WTC11 (cell line): Measurements from ENCODE around the gene GLB1L3.

Source experiments
- CTCF ChIP-seq: fragments of 200-600 bp; IDR thresholded peaks from 2 replicates; pipeline ENCODE4 v1.8.0; 2022; ENCODE audit warnings: antibody characterized with exemption
- ESRRA ChIP-seq: sonication (generic); formaldehyde crosslinking; IDR thresholded peaks from 2 replicates; pipeline ENCODE4 v1.8.1; 2022; ENCODE audit warnings: mild to moderate bottlenecking, missing genetic modification reagents, borderline replicate concordance
- TEAD4 ChIP-seq: sonication (generic); formaldehyde crosslinking; IDR thresholded peaks from 2 replicates; pipeline ENCODE4 v1.8.0; 2022; ENCODE audit warnings: mild to moderate bottlenecking, missing genetic modification reagents
- ZNF416 ChIP-seq: fragments of 250-450 bp; sonication (Bioruptor Pico); IDR thresholded peaks from 2 replicates; pipeline ENCODE4 v1.9.0; 2021; ENCODE audit warnings: mild to moderate bottlenecking, inconsistent platforms
- TF ChIP-seq, protein P1 (sequence below): sonication (generic); formaldehyde crosslinking; IDR thresholded peaks from 2 replicates; pipeline ENCODE4 v1.8.1; 2022; ENCODE audit warnings: mild to moderate bottlenecking, missing genetic modification reagents, moderate library complexity, borderline replicate concordance
- TF ChIP-seq, protein P2 (sequence below): sonication (generic); formaldehyde crosslinking; conservative IDR thresholded peaks from 2 replicates; pipeline ENCODE4 v1.8.1; 2022; ENCODE audit warnings: mild to moderate bottlenecking, missing genetic modification reagents
- TF ChIP-seq, protein P3 (sequence below): sonication (generic); formaldehyde crosslinking; IDR thresholded peaks from 2 replicates; pipeline ENCODE4 v1.8.0; 2022; ENCODE audit warnings: mild to moderate bottlenecking, missing genetic modification reagents
- TF ChIP-seq, protein P4 (sequence below): sonication (generic); formaldehyde crosslinking; IDR thresholded peaks from 2 replicates; pipeline ENCODE4 v1.8.0; 2022; ENCODE audit warnings: missing genetic modification reagents

DNA sequence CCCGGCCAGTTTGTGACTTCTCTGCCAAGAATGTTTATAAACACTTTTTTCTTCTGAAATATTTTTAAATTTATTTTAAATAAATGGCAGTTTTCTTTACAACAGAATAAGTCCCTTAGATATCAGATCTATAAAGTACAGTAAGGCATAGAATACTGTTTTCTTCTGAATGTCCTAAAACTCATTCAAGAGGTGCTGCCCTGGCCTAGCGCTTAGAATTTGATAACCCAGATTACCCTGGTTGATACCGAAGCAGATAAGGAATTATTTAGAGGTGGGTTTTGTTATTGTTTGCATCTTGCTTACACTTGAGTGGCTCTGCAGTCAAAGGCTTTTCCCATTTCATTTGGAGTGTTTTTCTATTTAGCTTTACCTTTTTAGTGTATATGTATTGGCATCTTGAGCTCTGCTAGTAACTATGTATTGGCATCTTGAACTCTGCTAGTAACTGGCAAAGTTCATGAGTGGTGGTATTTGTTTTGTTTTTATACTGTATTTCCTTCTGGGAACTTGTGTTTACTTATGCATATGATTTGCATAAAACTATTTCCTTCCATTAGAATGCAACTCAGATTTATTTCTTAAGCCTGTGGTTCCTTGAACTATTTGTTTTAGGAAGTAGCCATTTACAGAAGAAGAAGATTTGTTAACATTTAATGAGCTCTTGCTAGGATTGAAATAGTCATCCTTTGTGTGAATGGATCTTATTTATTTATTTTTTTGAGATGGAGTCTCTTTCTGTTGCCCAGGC is 21.6 kb upstream of the GLB1L3 start:
- TF ChIP-seq CTCF (no peak), ESRRA (no peak), ZNF416 (no peak), TEAD4 (CRISPR knock-in tag) (no peak)
- TF ChIP-seq, protein P1, sequence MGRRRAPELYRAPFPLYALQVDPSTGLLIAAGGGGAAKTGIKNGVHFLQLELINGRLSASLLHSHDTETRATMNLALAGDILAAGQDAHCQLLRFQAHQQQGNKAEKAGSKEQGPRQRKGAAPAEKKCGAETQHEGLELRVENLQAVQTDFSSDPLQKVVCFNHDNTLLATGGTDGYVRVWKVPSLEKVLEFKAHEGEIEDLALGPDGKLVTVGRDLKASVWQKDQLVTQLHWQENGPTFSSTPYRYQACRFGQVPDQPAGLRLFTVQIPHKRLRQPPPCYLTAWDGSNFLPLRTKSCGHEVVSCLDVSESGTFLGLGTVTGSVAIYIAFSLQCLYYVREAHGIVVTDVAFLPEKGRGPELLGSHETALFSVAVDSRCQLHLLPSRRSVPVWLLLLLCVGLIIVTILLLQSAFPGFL (CRISPR knock-in tag): no peak
- TF ChIP-seq, protein P2, sequence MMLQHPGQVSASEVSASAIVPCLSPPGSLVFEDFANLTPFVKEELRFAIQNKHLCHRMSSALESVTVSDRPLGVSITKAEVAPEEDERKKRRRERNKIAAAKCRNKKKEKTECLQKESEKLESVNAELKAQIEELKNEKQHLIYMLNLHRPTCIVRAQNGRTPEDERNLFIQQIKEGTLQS (CRISPR knock-in tag): no peak
- TF ChIP-seq, protein P3, sequence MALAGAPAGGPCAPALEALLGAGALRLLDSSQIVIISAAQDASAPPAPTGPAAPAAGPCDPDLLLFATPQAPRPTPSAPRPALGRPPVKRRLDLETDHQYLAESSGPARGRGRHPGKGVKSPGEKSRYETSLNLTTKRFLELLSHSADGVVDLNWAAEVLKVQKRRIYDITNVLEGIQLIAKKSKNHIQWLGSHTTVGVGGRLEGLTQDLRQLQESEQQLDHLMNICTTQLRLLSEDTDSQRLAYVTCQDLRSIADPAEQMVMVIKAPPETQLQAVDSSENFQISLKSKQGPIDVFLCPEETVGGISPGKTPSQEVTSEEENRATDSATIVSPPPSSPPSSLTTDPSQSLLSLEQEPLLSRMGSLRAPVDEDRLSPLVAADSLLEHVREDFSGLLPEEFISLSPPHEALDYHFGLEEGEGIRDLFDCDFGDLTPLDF (CRISPR knock-in tag): no peak
- TF ChIP-seq, protein P4, sequence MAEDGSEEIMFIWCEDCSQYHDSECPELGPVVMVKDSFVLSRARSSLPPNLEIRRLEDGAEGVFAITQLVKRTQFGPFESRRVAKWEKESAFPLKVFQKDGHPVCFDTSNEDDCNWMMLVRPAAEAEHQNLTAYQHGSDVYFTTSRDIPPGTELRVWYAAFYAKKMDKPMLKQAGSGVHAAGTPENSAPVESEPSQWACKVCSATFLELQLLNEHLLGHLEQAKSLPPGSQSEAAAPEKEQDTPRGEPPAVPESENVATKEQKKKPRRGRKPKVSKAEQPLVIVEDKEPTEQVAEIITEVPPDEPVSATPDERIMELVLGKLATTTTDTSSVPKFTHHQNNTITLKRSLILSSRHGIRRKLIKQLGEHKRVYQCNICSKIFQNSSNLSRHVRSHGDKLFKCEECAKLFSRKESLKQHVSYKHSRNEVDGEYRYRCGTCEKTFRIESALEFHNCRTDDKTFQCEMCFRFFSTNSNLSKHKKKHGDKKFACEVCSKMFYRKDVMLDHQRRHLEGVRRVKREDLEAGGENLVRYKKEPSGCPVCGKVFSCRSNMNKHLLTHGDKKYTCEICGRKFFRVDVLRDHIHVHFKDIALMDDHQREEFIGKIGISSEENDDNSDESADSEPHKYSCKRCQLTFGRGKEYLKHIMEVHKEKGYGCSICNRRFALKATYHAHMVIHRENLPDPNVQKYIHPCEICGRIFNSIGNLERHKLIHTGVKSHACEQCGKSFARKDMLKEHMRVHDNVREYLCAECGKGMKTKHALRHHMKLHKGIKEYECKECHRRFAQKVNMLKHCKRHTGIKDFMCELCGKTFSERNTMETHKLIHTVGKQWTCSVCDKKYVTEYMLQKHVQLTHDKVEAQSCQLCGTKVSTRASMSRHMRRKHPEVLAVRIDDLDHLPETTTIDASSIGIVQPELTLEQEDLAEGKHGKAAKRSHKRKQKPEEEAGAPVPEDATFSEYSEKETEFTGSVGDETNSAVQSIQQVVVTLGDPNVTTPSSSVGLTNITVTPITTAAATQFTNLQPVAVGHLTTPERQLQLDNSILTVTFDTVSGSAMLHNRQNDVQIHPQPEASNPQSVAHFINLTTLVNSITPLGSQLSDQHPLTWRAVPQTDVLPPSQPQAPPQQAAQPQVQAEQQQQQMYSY (CRISPR knock-in tag): no peak
